ENCODE results near the gene LGR4. TPM values are rescaled to one million over a fixed set of nuclear protein-coding genes. Genes with fewer than 3 reads are reported as not detected.

The LGR4 gene
- total RNA-seq, 1 experiment from 2014 or later, result 7.1 TPM

DNA sequence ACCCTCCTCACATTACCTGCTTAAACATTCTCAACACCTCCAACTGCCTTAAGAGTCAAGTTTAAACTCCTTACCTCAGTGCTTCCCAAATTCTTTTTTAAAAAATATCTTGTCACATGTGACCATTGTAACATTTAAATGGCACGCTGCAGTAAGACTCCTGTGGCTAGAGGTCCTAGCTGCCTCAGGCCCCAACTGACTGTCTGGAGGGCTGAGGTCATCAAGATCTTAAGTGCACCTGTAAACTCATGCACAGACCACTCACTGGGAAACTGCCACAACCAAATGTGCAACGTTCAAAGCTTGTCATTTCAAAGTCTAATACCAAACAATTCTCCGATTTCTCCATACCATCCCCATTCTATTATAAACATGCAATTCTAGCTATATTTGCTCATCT lies 93.1 kb downstream of the LGR4 start (continued):
- TF ChIP-seq EZH2 (IDR thresholded peaks at IDR 0.05) (no peak), CBX3 (IDR thresholded peaks at IDR 0.05; ENCODE audit: low read depth) (no peak), EGR1 (IDR thresholded peaks at IDR 0.05; ENCODE audit: low read depth) (no peak), JUND (IDR thresholded peaks at IDR 0.05) (no peak), POLR2AphosphoS5 (IDR thresholded peaks at IDR 0.05; ENCODE audit: low read depth, low read length) (no peak), ZFX (IDR thresholded peaks at IDR 0.05) (no peak), YY1 (IDR thresholded peaks at IDR 0.05; ENCODE audit: extremely low read depth, insufficient replicate concordance, low read depth, low read length) (no peak)

DNA sequence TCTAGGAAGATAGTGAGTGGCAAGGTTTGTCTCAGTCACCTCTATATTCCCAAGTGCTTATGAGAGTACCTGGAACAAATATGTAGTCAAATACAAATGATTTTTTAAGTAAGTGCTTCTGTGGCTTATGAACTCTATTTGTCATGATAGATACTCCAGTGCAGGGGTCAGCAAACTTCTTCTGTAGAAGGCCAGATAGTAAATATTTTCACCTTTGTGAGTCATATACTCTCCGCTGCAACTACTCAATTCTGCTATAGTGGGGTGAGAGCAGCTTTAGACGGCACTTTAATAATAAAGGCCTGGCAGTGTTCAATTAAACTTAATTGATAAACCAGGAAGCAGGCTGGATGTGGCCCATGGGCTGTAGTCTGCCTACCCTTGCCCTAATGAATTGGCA lies 97.2 kb downstream of the LGR4 start:
- H3K36me3 ChIP-seq (ENCODE audit: control insufficient read depth in 1 of 2, insufficient read depth in 2 of 2, low read length in 2 of 2), result no peaks in the 10 kb centered on the region
- TF ChIP-seq, protein P1, sequence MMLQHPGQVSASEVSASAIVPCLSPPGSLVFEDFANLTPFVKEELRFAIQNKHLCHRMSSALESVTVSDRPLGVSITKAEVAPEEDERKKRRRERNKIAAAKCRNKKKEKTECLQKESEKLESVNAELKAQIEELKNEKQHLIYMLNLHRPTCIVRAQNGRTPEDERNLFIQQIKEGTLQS (IDR thresholded peaks at IDR 0.05), result no peak
- TF ChIP-seq RAD21 (IDR thresholded peaks at IDR 0.05; ENCODE audit: low read depth), result no peak
- no peak for TF ChIP-seq ZFX (IDR thresholded peaks at IDR 0.05)
- no peak for TF ChIP-seq POLR2AphosphoS5 (IDR thresholded peaks at IDR 0.05; ENCODE audit: low read depth, low read length)
- no peak for TF ChIP-seq CEBPB (IDR thresholded peaks at IDR 0.05; ENCODE audit: low read depth)
- TF ChIP-seq SRF (IDR thresholded peaks at IDR 0.05; ENCODE audit: low read depth), result no peak
- no peak for TF ChIP-seq YY1 (IDR thresholded peaks at IDR 0.05; ENCODE audit: extremely low read depth, insufficient replicate concordance, low read depth, low read length)
- no peak for TF ChIP-seq TCF7L2 (IDR thresholded peaks at IDR 0.05; ENCODE audit: borderline replicate concordance, extremely low read depth, insufficient read depth, insufficient read length)
- no peak for TF ChIP-seq EZH2 (IDR thresholded peaks at IDR 0.05)
- TF ChIP-seq, protein P2, sequence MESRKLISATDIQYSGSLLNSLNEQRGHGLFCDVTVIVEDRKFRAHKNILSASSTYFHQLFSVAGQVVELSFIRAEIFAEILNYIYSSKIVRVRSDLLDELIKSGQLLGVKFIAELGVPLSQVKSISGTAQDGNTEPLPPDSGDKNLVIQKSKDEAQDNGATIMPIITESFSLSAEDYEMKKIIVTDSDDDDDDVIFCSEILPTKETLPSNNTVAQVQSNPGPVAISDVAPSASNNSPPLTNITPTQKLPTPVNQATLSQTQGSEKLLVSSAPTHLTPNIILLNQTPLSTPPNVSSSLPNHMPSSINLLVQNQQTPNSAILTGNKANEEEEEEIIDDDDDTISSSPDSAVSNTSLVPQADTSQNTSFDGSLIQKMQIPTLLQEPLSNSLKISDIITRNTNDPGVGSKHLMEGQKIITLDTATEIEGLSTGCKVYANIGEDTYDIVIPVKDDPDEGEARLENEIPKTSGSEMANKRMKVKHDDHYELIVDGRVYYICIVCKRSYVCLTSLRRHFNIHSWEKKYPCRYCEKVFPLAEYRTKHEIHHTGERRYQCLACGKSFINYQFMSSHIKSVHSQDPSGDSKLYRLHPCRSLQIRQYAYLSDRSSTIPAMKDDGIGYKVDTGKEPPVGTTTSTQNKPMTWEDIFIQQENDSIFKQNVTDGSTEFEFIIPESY (IDR thresholded peaks at IDR 0.05; ENCODE audit: extremely low read depth, insufficient replicate concordance, low read length), result no peak
- POLR2A ChIA-PET, result no interaction called here

More for the DNA sequence above, 97.2 kb downstream of the LGR4 start:
- Histone ChIP-seq H3K4me3 (replicated peaks in 1 of 2; ENCODE audit: low read depth in 1 of 2, low read length in 2 of 2) (no peak overlapping the region), H3K79me2 (ENCODE audit: insufficient read depth, low read length) (no peaks in the 10 kb centered on the region), H3K27ac (ENCODE audit: low read depth, low read length) (no peak overlapping the region), H2AFZ (ENCODE audit: low read depth, low read length, poor library complexity, severe bottlenecking) (no peak overlapping the region), H3K4me2 (ENCODE audit: low read length) (no peak overlapping the region), H3K4me1 (ENCODE audit: control insufficient read depth in 1 of 2, insufficient read depth in 2 of 2, low read length in 2 of 2) (no peaks in the 10 kb centered on the region), H3K9me3 (ENCODE audit: control insufficient read depth in 1 of 2, insufficient read depth in 1 of 2, low read depth in 1 of 2, low read length in 2 of 2) (no peaks in the 10 kb centered on the region), H4K20me1 (ENCODE audit: insufficient read depth) (no peaks in the 10 kb centered on the region), H3K9me2 (ENCODE audit: insufficient read depth) (no peaks in the 10 kb centered on the region), H3K9ac (ENCODE audit: low read length) (no peak overlapping the region), H3K27me3 (ENCODE audit: insufficient read depth, low read length) (no peaks in the 10 kb centered on the region)
- ChIA-PET CTCF (no interaction called here), RAD21 (ENCODE audit: low non-redundant PET in 1 of 2, low total read pairs in 2 of 2, uncharacterized antibody in 2 of 2, unreplicated experiment in 2 of 2) (no interaction called here)
- ATAC-seq (no peak), DNase-seq (ENCODE audit: low read depth, low spot score) (no peak)
- intact Hi-C loops (cut with micrococcal nuclease), result no loop called here
- no TSS peak for BruUV-seq (replicated peaks)
